ENCODE results near the gene WDR1.

The WDR1 gene

DNA sequence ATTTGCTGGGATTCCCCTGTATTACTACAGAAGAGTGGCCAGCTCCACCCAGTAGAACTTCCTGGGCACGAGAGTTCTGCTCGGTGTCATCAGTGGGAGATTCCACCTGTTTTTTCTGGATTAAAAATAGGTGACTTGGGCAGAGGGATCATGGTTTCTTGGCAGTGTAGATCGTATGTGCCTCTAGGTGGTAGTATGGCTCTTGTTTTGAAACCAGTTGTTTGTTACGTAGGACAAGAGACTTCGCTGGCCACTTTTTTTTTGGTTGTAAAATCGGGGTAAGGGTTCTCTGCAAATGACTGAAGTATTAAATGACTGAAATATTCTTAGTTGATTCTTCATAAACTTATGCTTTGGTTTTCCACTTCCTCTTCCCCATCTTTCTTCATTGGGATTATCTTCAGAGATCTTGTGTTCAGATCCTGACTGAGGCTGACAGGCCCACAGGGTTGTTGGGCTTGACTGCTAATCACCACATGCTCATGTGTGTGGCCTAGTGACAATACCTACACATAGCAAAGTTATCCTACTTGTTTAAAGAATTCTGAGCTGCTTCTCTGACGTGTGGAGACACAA, 43.8 kb upstream of the WDR1 start:
- DNase-seq (ENCODE audit: low read depth): peak; percentile 24
- TF ChIP-seq, protein P1, sequence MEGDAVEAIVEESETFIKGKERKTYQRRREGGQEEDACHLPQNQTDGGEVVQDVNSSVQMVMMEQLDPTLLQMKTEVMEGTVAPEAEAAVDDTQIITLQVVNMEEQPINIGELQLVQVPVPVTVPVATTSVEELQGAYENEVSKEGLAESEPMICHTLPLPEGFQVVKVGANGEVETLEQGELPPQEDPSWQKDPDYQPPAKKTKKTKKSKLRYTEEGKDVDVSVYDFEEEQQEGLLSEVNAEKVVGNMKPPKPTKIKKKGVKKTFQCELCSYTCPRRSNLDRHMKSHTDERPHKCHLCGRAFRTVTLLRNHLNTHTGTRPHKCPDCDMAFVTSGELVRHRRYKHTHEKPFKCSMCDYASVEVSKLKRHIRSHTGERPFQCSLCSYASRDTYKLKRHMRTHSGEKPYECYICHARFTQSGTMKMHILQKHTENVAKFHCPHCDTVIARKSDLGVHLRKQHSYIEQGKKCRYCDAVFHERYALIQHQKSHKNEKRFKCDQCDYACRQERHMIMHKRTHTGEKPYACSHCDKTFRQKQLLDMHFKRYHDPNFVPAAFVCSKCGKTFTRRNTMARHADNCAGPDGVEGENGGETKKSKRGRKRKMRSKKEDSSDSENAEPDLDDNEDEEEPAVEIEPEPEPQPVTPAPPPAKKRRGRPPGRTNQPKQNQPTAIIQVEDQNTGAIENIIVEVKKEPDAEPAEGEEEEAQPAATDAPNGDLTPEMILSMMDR (IDR thresholded peaks at IDR 0.05; ENCODE audit: insufficient read depth, low read depth, low read length, missing control alignments): peak; percentile 38
- no peak overlapping the region for H3K4me3 ChIP-seq (ENCODE audit: low read length)

DNA sequence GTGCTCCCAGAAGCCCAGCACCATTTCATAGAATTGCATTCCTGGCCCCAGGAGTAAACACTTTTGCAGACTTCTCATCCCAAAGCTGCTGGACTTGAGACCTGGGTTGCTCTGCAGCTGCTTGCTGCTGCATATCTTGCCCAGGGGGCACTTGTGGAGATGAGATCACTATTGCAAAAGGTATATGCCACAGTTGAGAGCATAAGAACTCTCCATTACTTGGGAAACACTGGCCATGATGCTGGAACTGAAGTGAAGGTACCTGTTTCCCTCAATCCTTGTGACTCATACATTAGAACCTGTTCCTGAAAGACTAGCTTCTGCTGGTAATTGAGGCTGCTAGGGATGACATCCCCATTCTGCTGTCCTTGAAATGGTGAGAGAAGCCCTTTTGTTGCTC, 43.1 kb upstream of the WDR1 start:
- TF ChIP-seq, protein P1 (IDR thresholded peaks at IDR 0.05; ENCODE audit: insufficient read depth, low read depth, low read length, missing control alignments): no peak
- H3K4me3 ChIP-seq (ENCODE audit: low read length): no peak overlapping the region
- DNase-seq (ENCODE audit: low read depth): peak; percentile 76

DNA sequence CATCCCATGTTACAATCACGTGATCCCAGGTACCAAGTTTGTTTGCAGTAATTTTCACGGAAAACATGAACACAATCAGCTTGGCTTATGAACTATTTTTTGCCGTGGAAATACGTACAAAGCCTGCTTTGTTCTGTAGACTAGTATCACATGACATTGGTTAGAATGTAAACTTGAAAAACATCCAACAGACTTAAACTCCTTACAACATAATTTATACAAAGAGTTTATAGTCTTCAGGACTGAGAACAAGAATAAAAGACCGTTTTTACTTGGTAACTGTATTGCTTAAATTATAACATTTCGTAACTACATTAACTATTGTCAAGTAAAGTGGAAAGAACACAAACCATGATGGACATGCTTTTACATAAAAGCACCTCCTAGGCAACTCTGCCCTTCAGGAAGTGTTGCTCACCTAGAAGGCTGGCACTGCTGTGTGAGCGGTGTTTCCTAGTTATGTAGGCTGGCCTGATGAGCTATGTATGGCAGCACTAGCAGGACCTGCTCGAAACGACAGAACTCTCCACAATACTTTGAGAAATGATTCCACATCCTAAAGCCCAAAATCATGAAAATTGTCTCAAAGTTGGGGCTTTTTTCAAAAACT, 41.8 kb upstream of the WDR1 start:
- peak; percentile 62 for DNase-seq (ENCODE audit: low read depth)
- TF ChIP-seq, protein P1 (IDR thresholded peaks at IDR 0.05; ENCODE audit: insufficient read depth, low read depth, low read length, missing control alignments): no peak
- no peak overlapping the region for H3K4me3 ChIP-seq (ENCODE audit: low read length)

DNA sequence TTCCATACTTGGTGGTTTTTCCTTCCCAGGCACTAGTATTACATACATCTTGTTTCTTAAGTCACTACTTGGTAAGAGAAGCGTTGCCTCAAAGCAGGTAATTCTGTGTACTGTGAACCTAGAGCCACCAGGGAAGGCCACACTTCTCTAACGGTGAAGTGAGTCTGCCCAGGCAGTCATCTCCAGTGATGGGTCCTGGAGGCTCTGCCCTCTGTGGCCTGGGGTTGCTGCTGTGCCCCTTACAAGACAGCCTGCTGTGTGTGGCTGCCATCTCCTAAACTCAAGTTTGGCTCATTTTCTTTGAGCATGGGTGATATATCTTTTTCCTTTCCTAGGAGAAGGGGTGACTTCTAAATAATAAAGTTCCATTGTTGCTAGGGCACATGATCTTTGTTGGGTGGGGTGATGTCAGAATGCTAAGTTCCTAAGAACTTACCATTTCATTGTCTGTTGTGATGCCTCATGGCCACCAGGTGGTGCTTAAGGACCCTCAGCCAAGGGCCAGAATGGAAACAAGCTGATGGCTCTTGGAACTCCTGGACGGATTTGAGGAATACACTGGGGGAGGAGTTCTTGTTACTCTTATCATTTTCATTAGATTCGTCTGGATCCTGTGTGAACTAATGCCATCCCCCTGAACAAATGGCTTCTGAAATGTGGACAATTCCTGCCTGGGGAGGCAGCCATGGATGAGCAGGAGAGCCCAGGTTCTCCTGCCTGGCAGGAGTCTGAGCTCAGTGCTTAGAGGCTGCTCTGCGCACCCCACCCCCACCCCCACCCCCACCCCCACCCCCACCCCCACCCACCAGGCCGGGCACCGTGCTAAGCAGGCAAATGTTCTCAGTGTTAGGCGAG, 41.1 kb upstream of the WDR1 start:
- TF ChIP-seq, protein P1 (IDR thresholded peaks at IDR 0.05; ENCODE audit: insufficient read depth, low read depth, low read length, missing control alignments): peak; percentile 90
- peak; percentile 75 for DNase-seq (ENCODE audit: low read depth)
- H3K4me3 ChIP-seq (ENCODE audit: low read length): no peak overlapping the region

DNA sequence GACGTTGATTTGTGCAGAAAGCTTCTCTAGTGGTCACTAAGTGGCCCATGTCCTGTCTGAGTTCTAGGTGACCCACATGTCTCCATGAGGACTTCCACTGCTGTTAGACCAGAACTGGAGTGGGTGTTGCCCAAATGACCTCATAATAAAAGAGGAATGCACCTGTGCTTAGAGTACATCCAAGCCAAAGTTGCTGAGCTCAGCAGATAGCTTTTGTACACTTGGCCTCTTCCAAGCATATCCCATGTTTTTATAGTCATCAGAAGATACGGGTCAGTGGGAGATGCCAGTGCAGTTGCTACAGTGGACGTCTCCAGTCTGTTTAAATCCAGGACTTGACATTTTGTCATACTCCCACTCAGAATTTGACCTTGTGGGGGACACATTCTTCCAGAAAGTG, 37.6 kb upstream of the WDR1 start:
- TF ChIP-seq, protein P1 (IDR thresholded peaks at IDR 0.05; ENCODE audit: insufficient read depth, low read depth, low read length, missing control alignments): no peak
- H3K4me3 ChIP-seq (ENCODE audit: low read length): no peak overlapping the region
- no peak for DNase-seq (ENCODE audit: low read depth)

DNA sequence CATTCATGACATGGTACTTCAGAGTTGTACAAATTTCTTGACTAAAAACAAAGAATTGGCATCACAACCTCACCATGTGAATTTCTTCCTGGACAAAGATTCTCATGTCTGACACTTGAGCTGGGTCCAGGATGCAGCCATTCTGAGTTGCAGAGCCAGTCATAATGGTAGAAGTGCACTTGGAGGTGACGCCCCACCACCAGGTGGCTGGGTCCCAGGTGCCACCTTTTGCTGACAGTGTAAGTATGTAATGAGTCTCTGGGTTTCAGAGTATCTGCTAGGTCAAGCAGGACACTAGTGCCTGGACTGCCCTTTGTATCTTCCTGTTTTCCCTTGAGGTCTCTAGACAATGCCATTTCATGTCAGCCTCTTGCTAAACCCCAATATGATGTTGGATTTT, 36.6 kb upstream of the WDR1 start:
- DNase-seq (ENCODE audit: low read depth): no peak
- no peak overlapping the region for H3K4me3 ChIP-seq (ENCODE audit: low read length)
- TF ChIP-seq, protein P1 (IDR thresholded peaks at IDR 0.05; ENCODE audit: insufficient read depth, low read depth, low read length, missing control alignments): no peak
